ENCODE data around the gene WDR45B. TPM values are rescaled to one million over a fixed set of nuclear protein-coding genes. Genes with fewer than 3 reads are reported as not detected.

The WDR45B gene
- total and polyA plus RNA-seq, 2 donors (not counting 1 experiment from before 2014, with no cell fraction given): 54.3 to 72.7 TPM

GRCh38 chr17:82602487-82602886 is 45.8 kb downstream of the WDR45B start:
- ChIA-PET CTCF (no interaction called here), POLR2A (no interaction called here)
- ATAC-seq (ENCODE audit: low read depth) (no peak), DNase-seq (no peak)
- Mint-ChIP-seq H3K27ac (no peak overlapping the region), H3K4me3 (no peak overlapping the region), H3K27me3 (no peaks in the 10 kb centered on the region), H3K4me1 (peaks cover 42% of the 10 kb centered on the region), H3K9me3 (ENCODE audit: insufficient read depth) (no peaks in the 10 kb centered on the region)
- peaks cover 15% of the 10 kb centered on the region for H4K20me1 ChIP-seq (ENCODE audit: control insufficient read depth, insufficient read depth, low read length, poor library complexity, severe bottlenecking)
- H3K4me3 ChIP-seq (ENCODE audit: control extremely low read depth in 1 of 5, extremely low read depth in 1 of 5, insufficient read depth in 1 of 5, low read depth in 2 of 5, low read length in 4 of 5): no peak overlapping the region
- 98% methylated on average over 6 of the region's 21 CpGs for WGBS (ENCODE audit: insufficient coverage)
- H3K36me3 ChIP-seq (replicated peaks in 1 of 2; ENCODE audit: control extremely low read depth in 1 of 2, control insufficient read depth in 1 of 2, extremely low read depth in 1 of 2, insufficient read depth in 2 of 2, low read length in 1 of 2): peaks cover 0 to 47% of the 10 kb centered on the region in 2 experiments
- peaks cover 0 to 2% (median 0%) of the 10 kb centered on the region in 3 donors for H3K9me3 ChIP-seq (ENCODE audit: control extremely low read depth in 1 of 3, control insufficient read depth in 2 of 3, insufficient read depth in 1 of 3, low read length in 2 of 3)
- H3K4me1 ChIP-seq (ENCODE audit: control insufficient read depth in 2 of 2, insufficient read depth in 2 of 2, low read length in 2 of 2): peaks cover 7 to 38% of the 10 kb centered on the region in 2 donors
- H3K27me3 ChIP-seq (replicated peaks in 1 of 4; ENCODE audit: control extremely low read depth in 1 of 4, control insufficient read depth in 3 of 4, insufficient read depth in 4 of 4, low read length in 3 of 4): no peaks in the 10 kb centered on the region
- H3K79me2 ChIP-seq (ENCODE audit: control insufficient read depth, insufficient read depth, low read length): peaks cover 18% of the 10 kb centered on the region
- no peak overlapping the region for H3K4me2 ChIP-seq (replicated peaks; ENCODE audit: low read depth, low read length, poor library complexity, severe bottlenecking)
- H3K9ac ChIP-seq (ENCODE audit: low read length): no peak overlapping the region
- H2AFZ ChIP-seq (ENCODE audit: insufficient read depth, low read depth, low read length, poor library complexity, severe bottlenecking): no peak overlapping the region
- H3K27ac ChIP-seq (ENCODE audit: low read length in 2 of 2): no peak overlapping the region
- TF ChIP-seq CTCF (IDR thresholded peaks at IDR 0.05) (no peak), EZH2 (IDR thresholded peaks at IDR 0.05; ENCODE audit: borderline replicate concordance, insufficient read depth, low read depth, low read length, poor library complexity, severe bottlenecking) (no peak)
- intact Hi-C loops (cut with micrococcal nuclease): no loop called here

GRCh38 chr17:82601447-82602000 is 46.7 kb downstream of the WDR45B start:
- no peak overlapping the region for H3K27ac Mint-ChIP-seq
- H3K27ac ChIP-seq (ENCODE audit: low read length in 2 of 2): no peak overlapping the region
- 98% methylated on average over 13 of the region's 24 CpGs for WGBS (ENCODE audit: insufficient coverage)
- peaks cover 0 to 2% (median 0%) of the 10 kb centered on the region in 3 donors for H3K9me3 ChIP-seq (ENCODE audit: control extremely low read depth in 1 of 3, control insufficient read depth in 2 of 3, insufficient read depth in 1 of 3, low read length in 2 of 3)
- H3K4me3 ChIP-seq (ENCODE audit: control extremely low read depth in 1 of 5, extremely low read depth in 1 of 5, insufficient read depth in 1 of 5, low read depth in 2 of 5, low read length in 4 of 5): no peak overlapping the region
- peaks cover 15% of the 10 kb centered on the region for H4K20me1 ChIP-seq (ENCODE audit: control insufficient read depth, insufficient read depth, low read length, poor library complexity, severe bottlenecking)
- no peak for TF ChIP-seq CTCF (IDR thresholded peaks at IDR 0.05)
- ChIA-PET POLR2A (interaction anchor here (0.5 to 0.7 kb wide), 2 partner anchors 36 to 347 kb away, joined by 3 to 6 read pairs; no protein-coding TSS in a partner anchor), CTCF (no interaction called here)
- peaks cover 18% of the 10 kb centered on the region for H3K79me2 ChIP-seq (ENCODE audit: control insufficient read depth, insufficient read depth, low read length)
- H3K9me3 Mint-ChIP-seq (ENCODE audit: insufficient read depth): no peaks in the 10 kb centered on the region
- intact Hi-C loops (cut with micrococcal nuclease): no loop called here
- no peaks in the 10 kb centered on the region for H3K27me3 Mint-ChIP-seq
- H3K4me3 Mint-ChIP-seq: no peak overlapping the region
- H2AFZ ChIP-seq (ENCODE audit: insufficient read depth, low read depth, low read length, poor library complexity, severe bottlenecking): no peak overlapping the region
- no peaks in the 10 kb centered on the region for H3K27me3 ChIP-seq (replicated peaks in 1 of 4; ENCODE audit: control extremely low read depth in 1 of 4, control insufficient read depth in 3 of 4, insufficient read depth in 4 of 4, low read length in 3 of 4)
- H3K9ac ChIP-seq (ENCODE audit: low read length): no peak overlapping the region
- H3K4me1 ChIP-seq (ENCODE audit: control insufficient read depth in 2 of 2, insufficient read depth in 2 of 2, low read length in 2 of 2): peaks cover 7 to 39% of the 10 kb centered on the region in 2 donors
- peaks cover 46% of the 10 kb centered on the region for H3K4me1 Mint-ChIP-seq
- H3K4me2 ChIP-seq (replicated peaks; ENCODE audit: low read depth, low read length, poor library complexity, severe bottlenecking): no peak overlapping the region
- no peak for DNase-seq
- peaks cover 0 to 52% of the 10 kb centered on the region in 2 experiments for H3K36me3 ChIP-seq (replicated peaks in 1 of 2; ENCODE audit: control extremely low read depth in 1 of 2, control insufficient read depth in 1 of 2, extremely low read depth in 1 of 2, insufficient read depth in 2 of 2, low read length in 1 of 2)
- ATAC-seq (ENCODE audit: low read depth): no peak
